Measurements from ENCODE around the gene RRM1. TPM values are rescaled to one million over a fixed set of nuclear protein-coding genes. Genes with fewer than 3 reads are reported as not detected.

Gene RRM1
- total and polyA plus RNA-seq, 2 of the 13 experiments (the other 11 are each of a cell fraction or from before 2014, with no cell fraction given), result 17.3 to 108 TPM

GRCh38 chr11:4094348-4095291 is at the start of gene RRM1 (continued):
- no peak for TF ChIP-seq ZNF318 (CRISPR knock-in tag; IDR thresholded peaks at IDR 0.05)
- peak; percentile 61; the same call in 1 of the 2 replicates for TF ChIP-seq SOX5 (CRISPR knock-in tag; IDR thresholded peaks at IDR 0.05; ENCODE audit: borderline replicate concordance)
- TF ChIP-seq KAT2B (IDR thresholded peaks at IDR 0.05; ENCODE audit: borderline replicate concordance, low read depth, low read length), result no peak
- TF ChIP-seq ZSCAN9 (CRISPR knock-in tag; IDR thresholded peaks at IDR 0.05; ENCODE audit: borderline replicate concordance), result peak; percentile 43; the same call in 1 of the 2 replicates
- peak; percentile 36; the same call in 1 of the 2 replicates for TF ChIP-seq PITX1 (CRISPR knock-in tag; IDR thresholded peaks at IDR 0.05)
- TF ChIP-seq ZBTB46 (CRISPR knock-in tag; IDR thresholded peaks at IDR 0.05; ENCODE audit: borderline replicate concordance), result no peak
- no peak for TF ChIP-seq SP1 (IDR thresholded peaks at IDR 0.05)
- peak; percentile 85 for TF ChIP-seq SP1 (CRISPR knock-in tag; IDR thresholded peaks at IDR 0.05)
- no peak for TF ChIP-seq MEF2D (CRISPR knock-in tag; IDR thresholded peaks at IDR 0.05)
- TF ChIP-seq CEBPZ (IDR thresholded peaks at IDR 0.05; ENCODE audit: low read length), result no peak
- 0 out of 2 replicates have a peak, but pooled peaks have one; percentile 29 for TF ChIP-seq ZNF749 (CRISPR knock-in tag; IDR thresholded peaks at IDR 0.05; ENCODE audit: borderline replicate concordance)
- TF ChIP-seq PHF8 (CRISPR knock-in tag; IDR thresholded peaks at IDR 0.05), result peak; percentile 81
- no peak for TF ChIP-seq ZNF24 (IDR thresholded peaks at IDR 0.05)
- no peak for TF ChIP-seq ARHGAP35 (CRISPR knock-in tag; IDR thresholded peaks at IDR 0.05; ENCODE audit: borderline replicate concordance)

All from HepG2 (cell line).